Measurements from ENCODE around the gene COPZ2. TPM values are rescaled to one million over a fixed set of nuclear protein-coding genes. Genes with fewer than 3 reads are reported as not detected.

COPZ2 gene
- 174 and 180 TPM in 2 replicates for total RNA-seq

GRCh38 chr17:48037036-48037837, at the start of gene COPZ2:
Gene COPZ2, minus strand, starts transcription at chr17:48037797. Its CDS starts 20 bp downstream, at chr17:48037777.

GRCh38 chr17:48047741-48048383, 10.3 kb upstream of the COPZ2 start, which contains the start of gene NFE2L1:
Gene NFE2L1, plus strand, starts transcription at chr17:48048359. Its CDS starts 2,760 bp downstream, at chr17:48051119.

Small RNA genes within 50 kb of the gene (small RNA-seq; reads per million reads assigned to genes)
- gene AC004477.2 (not detected), gene MIR152 (6,382 reads per million, percentile 100 among the genes with 10 or more reads in this experiment)

Other genes starting within 250 kb of the COPZ2 start
- 6.8 and 9.5 TPM in 2 replicates for gene OSBPL7, start 216.0 kb downstream of the COPZ2 start, total RNA-seq
- 31.5 and 33.6 TPM in 2 replicates for gene MRPL10, start 206.3 kb downstream of the COPZ2 start, total RNA-seq
- gene LRRC46, start 206.1 kb downstream of the COPZ2 start, total RNA-seq, result 0.11 and 0.13 TPM in 2 replicates
- 29.4 and 36.5 TPM in 2 replicates for gene SCRN2, start 196.5 kb downstream of the COPZ2 start, total RNA-seq
- gene SP6, start 186.6 kb downstream of the COPZ2 start, total RNA-seq, result 0.22 and 0.26 TPM in 2 replicates
- gene SP2, start 141.6 kb downstream of the COPZ2 start, total RNA-seq, result 2.2 and 2.6 TPM in 2 replicates
- gene PNPO, start 96.2 kb downstream of the COPZ2 start, total RNA-seq, result 46.6 and 47.6 TPM in 2 replicates
- 0.11 TPM in 1 of 2 replicates, not detected in the other for gene PRR15L, start 79.9 kb downstream of the COPZ2 start, total RNA-seq
- gene CDK5RAP3, start 66.7 kb downstream of the COPZ2 start, total RNA-seq, result 51.1 and 55.5 TPM in 2 replicates
- 150 and 167 TPM in 2 replicates for gene NFE2L1, start 10.6 kb upstream of the COPZ2 start, total RNA-seq
- gene CBX1, start 63.7 kb upstream of the COPZ2 start, total RNA-seq, result 52.4 and 53.0 TPM in 2 replicates
- 11.9 and 12.1 TPM in 2 replicates for gene SNX11, start 70.0 kb upstream of the COPZ2 start, total RNA-seq